HG03196 (cell line): ENCODE measurements around the gene TSKU.

Experiments used
- ATAC-seq: cut with Tn5 transposase; IDR thresholded peaks from one replicate; pipeline ENCODE4 v1.9.1; 2021; ENCODE audit not compliant: unreplicated experiment

The TSKU gene

DNA sequence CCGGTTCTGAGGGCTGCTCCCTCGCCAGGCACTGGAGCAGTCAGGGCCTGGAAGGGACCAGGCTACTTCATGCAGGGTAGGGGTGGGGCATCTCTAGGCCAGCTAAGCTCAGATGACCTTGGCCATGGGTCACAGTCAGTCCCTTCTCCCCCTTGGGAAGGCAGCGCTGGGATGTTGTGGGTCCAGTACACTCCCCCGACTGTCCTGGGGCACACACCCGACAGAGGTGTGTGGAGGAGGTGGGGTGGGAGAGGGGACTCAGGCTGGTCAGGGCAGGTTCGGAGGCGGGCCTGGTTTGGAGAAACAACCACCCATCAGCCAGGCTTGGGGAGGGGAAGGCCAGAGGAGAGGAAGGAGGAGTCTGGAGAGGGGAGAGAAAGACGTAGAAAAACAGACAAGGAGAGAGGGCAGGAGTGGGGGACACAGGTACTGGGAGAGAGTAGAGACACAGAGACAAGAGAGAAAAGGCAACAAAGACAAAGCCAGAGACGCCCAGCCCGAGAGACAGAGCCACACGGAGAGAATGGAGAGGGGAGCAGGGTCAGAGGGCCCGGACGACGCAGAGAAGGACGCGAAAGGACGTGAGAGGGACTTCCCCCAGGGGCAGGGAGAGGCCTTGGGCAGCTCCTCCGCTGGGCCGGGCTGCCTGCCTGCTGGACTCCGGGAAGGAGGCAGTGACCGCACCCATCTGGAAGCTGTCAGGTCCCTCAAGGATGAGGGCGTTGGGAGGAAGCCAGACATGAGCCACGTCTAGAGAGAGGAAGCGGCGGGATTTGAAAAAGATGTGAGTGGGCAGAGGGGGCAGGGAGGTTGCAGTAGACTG is 30.6 kb upstream of the TSKU start:
- ATAC-seq, result no peak

DNA sequence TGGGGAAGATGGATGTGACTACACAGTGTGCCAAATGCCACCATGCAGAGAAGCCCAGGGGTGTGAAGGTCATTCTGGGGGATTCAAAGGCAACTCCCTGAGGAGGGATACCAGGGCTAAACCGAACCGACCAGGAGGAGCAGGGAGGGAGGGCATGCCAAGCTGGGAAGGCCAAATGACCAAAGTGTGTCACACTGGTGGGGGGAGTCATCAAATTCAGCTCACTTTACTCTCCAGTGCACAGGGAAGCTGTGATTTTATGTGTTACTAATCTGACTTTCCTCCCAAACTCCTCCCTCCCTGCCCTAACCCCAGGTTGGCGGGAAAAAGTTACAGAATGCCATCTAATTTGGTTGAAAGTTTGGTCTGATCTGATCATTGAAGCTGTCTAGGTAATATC is 29.7 kb upstream of the TSKU start:
- ATAC-seq, result no peak

GRCh38 chr11:76753950-76754349 is 29.2 kb upstream of the TSKU start:
- ATAC-seq, result no peak

GRCh38 chr11:76756341-76756741 is 26.8 kb upstream of the TSKU start:
- no peak for ATAC-seq

DNA sequence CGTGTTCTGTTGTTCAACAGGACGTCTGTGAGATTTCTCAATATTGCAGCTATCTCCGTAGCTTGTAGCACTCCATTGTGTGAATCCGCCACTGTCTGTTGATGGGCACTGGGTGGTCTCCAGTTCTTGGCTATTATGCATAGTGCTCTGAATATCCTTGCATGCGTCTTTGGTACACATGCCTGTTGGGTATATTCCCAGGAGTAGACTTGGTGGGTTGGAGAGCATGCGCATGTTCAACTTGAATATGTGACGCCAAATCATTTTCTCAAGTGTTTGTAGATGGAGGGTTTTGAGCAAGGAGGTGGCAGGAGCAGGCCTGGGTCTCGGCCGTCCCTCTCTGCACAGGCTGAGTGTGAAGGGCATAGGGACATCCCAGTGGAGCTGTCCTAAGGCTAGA is 24.8 kb upstream of the TSKU start:
- no peak for ATAC-seq

DNA sequence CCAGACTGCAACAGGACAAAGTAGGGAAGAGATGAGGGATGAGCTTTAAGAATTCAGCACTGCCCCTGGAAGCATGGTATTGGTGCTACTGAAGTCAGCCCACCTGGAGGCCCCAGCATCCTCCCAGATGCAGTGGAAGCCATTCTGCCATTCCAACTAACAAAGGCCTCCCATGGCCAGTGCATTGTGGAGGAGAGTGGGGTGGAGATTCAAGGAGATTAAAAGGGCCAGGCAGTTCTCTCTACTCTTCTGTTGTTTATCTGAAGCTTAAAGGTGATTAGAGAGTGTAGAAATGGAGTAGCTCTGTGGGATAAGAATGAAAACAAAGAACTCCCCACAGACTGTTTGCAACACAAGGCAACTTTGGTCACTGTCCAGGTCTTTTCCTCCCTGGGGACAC is 24.1 kb upstream of the TSKU start:
- ATAC-seq, result no peak

GRCh38 chr11:76759517-76759916 is 23.6 kb upstream of the TSKU start:
- no peak for ATAC-seq

GRCh38 chr11:76760236-76760635 is 22.9 kb upstream of the TSKU start:
- ATAC-seq, result no peak

DNA sequence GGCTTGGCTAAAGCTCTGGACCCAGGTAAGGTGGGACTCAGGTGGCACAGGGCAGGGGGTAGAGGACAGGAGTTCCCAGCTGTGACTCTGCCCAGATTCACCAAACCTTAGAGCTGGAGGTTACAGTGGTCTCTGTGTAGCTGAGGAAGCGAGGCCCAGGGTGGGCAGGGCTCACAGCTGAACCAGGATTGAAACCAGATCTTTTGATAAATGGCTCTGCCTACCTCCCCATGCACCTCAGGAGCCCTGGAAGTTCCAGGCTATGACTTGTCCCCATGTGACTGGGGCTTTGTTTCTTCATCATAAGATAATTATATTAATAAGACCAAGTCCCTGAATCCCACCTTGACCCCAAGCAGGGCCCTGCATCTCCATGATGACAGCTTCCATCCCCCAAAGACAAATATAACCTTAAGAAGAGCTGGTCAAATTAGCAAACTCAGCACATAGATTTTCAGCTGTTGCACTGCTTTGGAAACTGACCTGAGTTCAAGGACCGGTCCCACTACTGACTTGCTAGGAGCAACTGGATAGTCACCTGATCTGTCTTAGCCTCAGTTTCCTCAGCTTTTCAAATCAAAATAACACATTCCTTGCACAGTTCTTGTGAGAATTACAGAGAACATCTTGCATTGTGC is 21.3 kb upstream of the TSKU start:
- no peak for ATAC-seq

- no peak for ATAC-seq
Measured at GRCh38 chr11:76762356-76762752, 20.8 kb upstream of the TSKU start.

DNA sequence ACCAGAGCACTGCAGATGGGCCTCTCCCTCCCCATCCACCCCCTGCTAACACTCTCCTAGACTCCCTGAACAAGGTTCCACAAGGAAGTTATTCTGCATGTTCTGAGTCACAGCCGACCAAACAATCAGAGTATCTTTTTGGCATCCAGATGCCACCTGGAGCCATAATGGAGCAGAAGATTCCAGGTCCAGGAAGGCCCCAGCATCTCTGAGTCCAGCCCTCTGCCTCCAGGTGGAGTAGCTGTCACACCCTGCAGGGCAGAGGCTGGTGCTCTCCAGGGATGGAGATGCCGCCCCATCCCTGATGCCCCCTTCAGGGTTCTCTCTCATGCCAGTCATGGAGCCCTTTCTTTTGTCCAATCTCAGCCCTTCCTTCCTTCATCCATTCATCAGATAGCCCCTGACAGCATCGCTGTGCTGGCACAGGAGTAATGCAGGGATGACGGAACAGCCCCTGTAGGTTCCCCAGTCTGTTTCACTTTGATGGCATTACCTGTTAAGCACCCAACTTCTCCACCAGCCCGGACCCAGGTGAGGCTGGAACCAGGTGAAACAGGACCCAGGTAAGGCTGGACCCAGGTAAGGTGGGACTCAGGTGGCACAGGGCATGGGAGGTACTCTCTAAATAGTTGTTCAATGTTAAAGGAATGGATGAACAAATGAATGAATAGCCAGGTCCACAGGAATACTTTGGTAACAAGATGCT is 20.1 kb upstream of the TSKU start:
- ATAC-seq, result no peak

GRCh38 chr11:76763573-76764346 is 19.4 kb upstream of the TSKU start:
- ATAC-seq, result no peak

DNA sequence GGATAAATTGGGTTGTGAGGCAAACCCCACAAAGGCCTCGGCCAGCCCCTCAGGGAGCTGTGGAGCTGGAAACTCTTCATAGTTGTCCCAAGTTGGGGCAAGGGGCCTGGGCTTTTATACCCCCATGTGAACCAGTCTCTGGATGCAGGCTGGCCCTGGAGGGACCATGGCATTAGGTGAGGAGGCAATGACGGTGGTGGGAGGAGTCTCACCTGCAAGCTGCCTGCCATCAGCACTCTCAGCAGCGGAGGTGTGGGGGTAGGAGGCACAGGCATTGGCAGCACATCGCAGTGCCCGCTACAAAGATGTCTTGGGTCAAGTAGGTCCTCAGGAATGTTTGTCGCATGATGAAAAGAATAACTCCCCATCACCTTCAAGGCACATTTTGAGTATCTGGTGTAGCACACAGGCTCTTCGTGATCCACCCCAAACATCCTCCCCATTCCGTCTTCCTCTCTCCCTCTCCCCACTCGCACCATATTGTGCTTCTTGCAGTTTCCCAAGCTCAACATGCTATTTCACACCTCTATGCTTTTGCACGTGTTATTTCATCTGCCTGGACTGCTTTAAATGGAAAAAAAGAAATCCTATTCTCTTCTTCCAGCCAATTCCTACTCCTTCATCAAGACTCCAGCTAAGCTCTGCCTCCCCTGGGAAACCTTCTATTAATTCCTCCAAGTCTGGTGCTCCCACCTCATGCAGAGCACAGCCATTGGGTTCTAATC is 18.1 kb upstream of the TSKU start:
- no peak for ATAC-seq

- no peak for ATAC-seq
Measured at GRCh38 chr11:76765863-76766350, 17.2 kb upstream of the TSKU start.

DNA sequence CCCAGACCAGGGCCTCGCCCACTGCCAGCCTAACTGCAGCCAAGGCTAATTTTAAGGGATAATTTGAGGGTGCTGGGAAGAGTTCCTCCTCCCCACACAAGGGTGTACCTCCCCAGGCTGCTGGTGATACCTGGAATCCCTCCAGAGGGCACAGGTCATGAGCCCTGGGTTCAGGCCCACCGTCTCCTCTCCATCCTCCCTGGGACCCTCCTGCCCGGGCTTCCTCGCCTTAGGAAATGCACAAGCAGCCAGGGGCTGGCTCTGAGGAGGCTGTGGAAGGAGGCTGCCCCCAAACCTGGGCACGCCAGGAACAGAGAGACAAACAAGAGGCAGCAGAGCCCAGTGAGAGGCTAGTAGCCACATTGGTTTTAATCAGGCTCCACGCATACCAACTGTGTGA is 16.6 kb upstream of the TSKU start:
- no peak for ATAC-seq

- no peak for ATAC-seq
Measured at GRCh38 chr11:76767659-76768058, 15.5 kb upstream of the TSKU start.

DNA sequence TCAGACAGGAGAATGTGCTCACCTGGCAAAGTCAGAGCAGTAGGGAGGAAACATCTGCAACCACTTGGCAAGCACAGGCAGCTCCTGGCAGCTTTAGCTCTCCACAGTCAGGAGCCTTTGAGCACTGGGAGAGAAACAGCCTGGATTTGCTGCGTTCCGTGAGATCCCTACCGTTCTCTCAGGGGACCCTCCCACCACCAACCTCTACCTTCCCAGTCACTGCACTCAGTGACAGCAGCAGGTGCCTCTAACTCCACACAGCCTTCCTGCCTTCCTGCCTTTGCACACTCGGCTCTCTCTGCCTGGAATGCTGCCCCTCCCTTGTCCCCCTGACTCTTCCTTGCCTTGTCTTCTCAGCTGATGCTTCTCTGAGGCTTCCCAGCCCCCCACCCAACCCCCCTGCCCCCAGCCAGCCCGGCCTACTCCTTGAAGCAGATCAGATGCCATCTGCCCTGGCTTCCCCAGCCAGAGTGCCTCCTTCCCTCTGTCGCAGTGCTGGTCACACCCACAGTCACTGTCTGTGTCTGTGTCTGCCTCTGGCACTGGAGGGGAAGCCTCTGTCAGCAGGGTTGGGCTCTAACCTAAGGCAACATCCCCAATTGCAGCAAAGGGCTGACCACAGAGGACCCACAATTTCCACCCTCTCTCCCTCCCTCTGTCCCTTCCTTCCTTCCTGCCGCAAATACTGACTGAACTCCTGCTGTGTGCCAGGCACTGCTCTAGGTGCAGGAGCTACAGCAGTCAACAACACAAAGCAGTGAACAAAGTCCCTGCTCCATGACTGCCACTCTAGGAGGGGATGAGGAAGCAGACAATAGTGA is 14.9 kb upstream of the TSKU start:
- ATAC-seq, result no peak

DNA sequence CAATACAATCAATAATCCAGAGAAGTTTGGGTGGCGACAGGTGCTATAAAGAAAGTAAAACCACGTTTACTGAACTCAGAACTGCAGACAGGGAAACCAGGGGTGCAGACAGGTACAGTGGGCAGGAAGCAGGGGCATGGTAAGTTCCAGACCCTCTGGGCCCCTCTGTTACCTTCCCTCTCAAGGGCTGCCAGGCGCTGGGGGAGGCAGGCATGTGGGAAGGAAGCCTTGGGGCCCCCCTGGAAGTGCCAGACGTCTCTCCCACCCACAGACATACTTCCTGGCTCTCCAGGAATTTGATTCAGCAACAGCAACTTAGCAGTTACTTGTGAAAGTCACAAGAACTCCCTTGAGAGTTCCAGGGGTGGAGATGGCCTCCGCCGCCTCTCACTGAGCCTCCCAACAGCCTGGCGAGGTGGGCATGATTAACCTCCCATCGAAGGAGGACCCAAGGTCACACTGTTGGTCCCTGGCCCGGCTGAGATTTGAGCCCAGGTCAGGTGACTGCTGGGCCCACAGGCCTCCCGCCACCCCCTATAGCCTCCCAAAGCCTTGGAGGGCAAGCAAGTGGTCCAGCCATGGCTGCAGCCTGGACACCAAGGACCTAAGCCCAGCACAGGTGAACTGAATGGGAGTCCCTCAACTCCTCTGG is 14.1 kb upstream of the TSKU start:
- ATAC-seq, result no peak
